IMR-90 (cell line): ENCODE data around the gene SMYD5. TPM values are rescaled to one million over a fixed set of nuclear protein-coding genes. Genes with fewer than 3 reads are reported as not detected.

Experiments used
- ATAC-seq: fragments of 200-7000 bp; cut with Tn5 transposase; 2 replicates; pipeline ENCODE4 v1.9.1; 2020; ENCODE audit warnings: low read depth, mild to moderate bottlenecking, moderate library complexity
- BruUV-seq: library from RNA; stranded (reverse); fragments of 400-500 nt; replicated peaks from 2 replicates; lab custom pipeline; 2021; lab: Mats Ljungman, UMichigan
- CTCF ChIA-PET: fragments of 300-600 bp; formaldehyde crosslinking; extraction: SDS; loops from one replicate; lab custom pipeline; 2021; ENCODE audit warnings: antibody characterized with exemption; lab: Yijun Ruan, JAX
- POLR2A ChIA-PET: fragments of 300-600 bp; sonication (Branson Sonifier 250); formaldehyde crosslinking; loops from one replicate; lab custom pipeline; 2022; ENCODE audit warnings: antibody characterized with exemption; ENCODE audit not compliant: unreplicated experiment; lab: Charles Lee
- DNase-seq: peaks from one replicate; pipeline ENCODE4 v3.0.0; 2013
- H2AFZ ChIP-seq: replicated peaks from 2 replicates; pipeline ENCODE3; 2013; ENCODE audit warnings: low read length, mild to moderate bottlenecking; ENCODE audit not compliant: poor library complexity
- H2AK5ac ChIP-seq: 2 replicates; pipeline ENCODE4 v1.6.1; 2013; ENCODE audit warnings: low read depth, low read length, inconsistent platforms
- H2AK9ac ChIP-seq: replicated peaks from 2 replicates; pipeline ENCODE3; 2013; ENCODE audit warnings: mild to moderate bottlenecking, low read depth, low read length, moderate library complexity; ENCODE audit not compliant: poor library complexity
- H2BK120ac ChIP-seq: 2 replicates; pipeline ENCODE4 v1.6.1; 2013; ENCODE audit warnings: low read depth, low read length, inconsistent platforms
- H2BK15ac ChIP-seq: 3 replicates; pipeline ENCODE4 v1.6.1; 2013; ENCODE audit warnings: low read depth, low read length, inconsistent platforms
- H2BK20ac ChIP-seq: 2 replicates; pipeline ENCODE4 v1.6.1; 2013; ENCODE audit warnings: low read depth, mild to moderate bottlenecking, inconsistent platforms, low read length, moderate library complexity
- H2BK5ac ChIP-seq: 2 replicates; pipeline ENCODE4 v1.6.1; 2013; ENCODE audit warnings: mild to moderate bottlenecking, low read depth, low read length, inconsistent platforms; ENCODE audit not compliant: poor library complexity, severe bottlenecking
- H3K14ac ChIP-seq: replicated peaks from 2 replicates; pipeline ENCODE4 v1.6.1; 2013; ENCODE audit warnings: low read depth, low read length, inconsistent platforms
- H3K18ac ChIP-seq: 2 replicates; pipeline ENCODE4 v1.6.1; 2013; ENCODE audit warnings: low read depth, low read length, control low read depth
- H3K23ac ChIP-seq: 2 replicates; pipeline ENCODE4 v1.6.1; 2013; ENCODE audit warnings: low read depth, low read length, inconsistent platforms
- H3K27ac ChIP-seq: 2 replicates; pipeline ENCODE4 v1.5.1; 2013; ENCODE audit warnings: mild to moderate bottlenecking, control low read depth, low read length; ENCODE audit not compliant: insufficient read depth
- H3K27me3 ChIP-seq: 2 replicates; pipeline ENCODE4 v1.6.1; 2013; ENCODE audit warnings: low read length; ENCODE audit not compliant: control insufficient read depth, insufficient read depth
- H3K36me3 ChIP-seq: 2 replicates; pipeline ENCODE4 v1.6.1; 2013; ENCODE audit warnings: low read length, mixed read lengths; ENCODE audit not compliant: control insufficient read depth, insufficient read depth
- H3K4ac ChIP-seq: 2 replicates; pipeline ENCODE4 v1.6.1; 2013; ENCODE audit warnings: low read depth, low read length, inconsistent platforms
- H3K4me1 ChIP-seq: 2 replicates; pipeline ENCODE4 v1.6.1; 2013; ENCODE audit warnings: low read length, mixed read lengths; ENCODE audit not compliant: control insufficient read depth, insufficient read depth
- H3K4me2 ChIP-seq: 2 replicates; pipeline ENCODE4 v1.6.1; 2013; ENCODE audit warnings: low read depth, mild to moderate bottlenecking, control low read depth, low read length, moderate library complexity
- H3K4me3 ChIP-seq: 2 replicates; pipeline ENCODE4 v1.5.1; 2013; ENCODE audit warnings: low read depth, mild to moderate bottlenecking, control low read depth, low read length, moderate library complexity; ENCODE audit not compliant: insufficient read depth
- H3K56ac ChIP-seq: 2 replicates; pipeline ENCODE4 v1.6.1; 2013; ENCODE audit warnings: low read length, inconsistent platforms; ENCODE audit not compliant: insufficient read depth; ENCODE audit errors: extremely low read depth
- H3K79me1 ChIP-seq, 2 experiments: 2 replicates each; pipeline ENCODE4 v1.6.1; 2013; ENCODE audit warnings: low read length in 2 of 2, inconsistent platforms in 1 of 2, low read depth in 1 of 2
- H3K9ac ChIP-seq: 2 replicates; pipeline ENCODE4 v1.6.1; 2013; ENCODE audit warnings: low read depth, low read length, control low read depth
- H3K9me1 ChIP-seq: 2 replicates; pipeline ENCODE4 v1.6.1; 2013; ENCODE audit warnings: low read length, inconsistent platforms; ENCODE audit not compliant: insufficient read depth
- H3K9me3 ChIP-seq: 2 replicates; pipeline ENCODE4 v1.6.1; 2013; ENCODE audit warnings: low read length; ENCODE audit not compliant: control insufficient read depth, insufficient read depth
- H4K20me1 ChIP-seq: 2 replicates; pipeline ENCODE4 v1.6.1; 2013; ENCODE audit warnings: low read length, inconsistent platforms; ENCODE audit not compliant: insufficient read depth
- H4K5ac ChIP-seq: 2 replicates; pipeline ENCODE4 v1.6.1; 2013; ENCODE audit warnings: mild to moderate bottlenecking, low read depth, low read length, control low read depth
- H4K8ac ChIP-seq, 2 experiments: 2 replicates each; pipeline ENCODE4 v1.6.1; 2013; ENCODE audit warnings: low read depth in 2 of 2, low read length in 2 of 2, control low read depth in 1 of 2, inconsistent platforms in 1 of 2
- H4K91ac ChIP-seq: 2 replicates; pipeline ENCODE4 v1.6.1; 2013; ENCODE audit warnings: low read depth, low read length, inconsistent platforms; ENCODE audit not compliant: insufficient read depth
- BHLHE40 ChIP-seq: fragments of 150-350 bp; IDR thresholded peaks from 2 replicates; pipeline ENCODE4 v1.6.1; 2016; ENCODE audit warnings: mild to moderate bottlenecking, low read depth, low read length
- CEBPB ChIP-seq: IDR thresholded peaks from 2 replicates; pipeline ENCODE4 v1.6.1; 2012; ENCODE audit warnings: low read depth, low read length, improper control_type of control experiment
- CHD1 ChIP-seq: IDR thresholded peaks from 2 replicates; pipeline ENCODE4 v1.6.1; 2012; ENCODE audit warnings: low read depth, low read length, improper control_type of control experiment
- ELK1 ChIP-seq: fragments of 150-350 bp; IDR thresholded peaks from 2 replicates; pipeline ENCODE4 v1.6.1; 2016; ENCODE audit warnings: low read depth, mild to moderate bottlenecking, low read length, moderate library complexity, borderline replicate concordance
- FOS ChIP-seq: fragments of 150-350 bp; IDR thresholded peaks from 2 replicates; pipeline ENCODE4 v1.6.1; 2016; ENCODE audit warnings: low read depth, low read length
- MAFK ChIP-seq: IDR thresholded peaks from 2 replicates; pipeline ENCODE4 v1.6.1; 2012; ENCODE audit warnings: low read depth, low read length, improper control_type of control experiment
- MAZ ChIP-seq: IDR thresholded peaks from 2 replicates; pipeline ENCODE4 v1.6.1; 2012; ENCODE audit warnings: low read depth, mild to moderate bottlenecking, low read length, improper control_type of control experiment, moderate library complexity, borderline replicate concordance
- MXI1 ChIP-seq: IDR thresholded peaks from 2 replicates; pipeline ENCODE4 v1.6.1; 2012; ENCODE audit warnings: low read depth, mild to moderate bottlenecking, low read length, moderate library complexity, borderline replicate concordance
- NFE2L2 ChIP-seq: fragments of 150-350 bp; IDR thresholded peaks from 2 replicates; pipeline ENCODE4 v1.6.1; 2016; ENCODE audit warnings: low read depth, mild to moderate bottlenecking, low read length
- POLR2A ChIP-seq: IDR thresholded peaks from 2 replicates; pipeline ENCODE4 v1.6.1; 2012; ENCODE audit warnings: mild to moderate bottlenecking, low read depth, low read length
- RAD21 ChIP-seq: IDR thresholded peaks from 2 replicates; pipeline ENCODE4 v1.6.1; 2012; ENCODE audit warnings: low read length, improper control_type of control experiment
- RCOR1 ChIP-seq: IDR thresholded peaks from 2 replicates; pipeline ENCODE4 v1.6.1; 2012; ENCODE audit warnings: mild to moderate bottlenecking, low read length, improper control_type of control experiment; ENCODE audit not compliant: insufficient replicate concordance
- RFX5 ChIP-seq: IDR thresholded peaks from 2 replicates; pipeline ENCODE4 v1.8.0; 2012; ENCODE audit warnings: low read depth, mild to moderate bottlenecking, low read length, moderate library complexity
- SMC3 ChIP-seq: fragments of 150-350 bp; IDR thresholded peaks from 2 replicates; pipeline ENCODE4 v1.6.1; 2016; ENCODE audit warnings: low read depth, mild to moderate bottlenecking, antibody characterized with exemption, low read length, moderate library complexity
- WGBS, 2 experiments: methylation state at CpG; one replicate each; pipeline versions ENCODE4 v1.1.5 to v1.1.7; 2013; ENCODE audit warnings: missing lambda C conversion rate in 2 of 2; ENCODE audit not compliant: insufficient read length in 1 of 2; ENCODE audit errors: extremely low coverage in 2 of 2; 5-methylcytosine and 5-hydroxymethylcytosine counted together
- dilution Hi-C: fragments of 300-500 bp; cut with HindIII; formaldehyde crosslinking; loops from one replicate; pipeline ENCODE4 v1.14.3; 2018; ENCODE audit warnings: low sequenced_read_pairs; ENCODE audit not compliant: unreplicated experiment
- in situ Hi-C: fragments of 300-500 bp; cut with MboI; formaldehyde crosslinking; loops from 3 replicates; pipeline ENCODE4 v1.14.3; 2019; ENCODE audit warnings: low sequenced_read_pairs, inconsistent platforms, mixed read lengths
- intact Hi-C: fragments of 100-400 bp; cut with micrococcal nuclease; formaldehyde crosslinking; loops from 2 replicates; pipeline ENCODE4 v1.10.0; 2022
- polyA plus RNA-seq, 3 experiments: library from polyadenylated mRNA; depleted of rRNA; stranded (reverse); fragments of >200 nt; gene quantifications; 2 replicates each; pipeline ENCODE4 v1.2.3, GENCODE V29; 2012; ENCODE audit warnings: low replicate concordance in 1 of 3
- total RNA-seq: library from RNA; depleted of rRNA; stranded (reverse); fragments of >200 nt; gene quantifications from 2 replicates; pipeline ENCODE4 v1.2.3, GENCODE V29; 2012
- TF ChIP-seq, protein P1 (sequence below): fragments of 150-350 bp; IDR thresholded peaks from 2 replicates; pipeline ENCODE4 v1.6.1; 2017; ENCODE audit warnings: mild to moderate bottlenecking, antibody characterized with exemption, low read length, low read depth
- TF ChIP-seq, protein P2 (sequence below): conservative IDR thresholded peaks from 2 replicates; pipeline ENCODE4 v1.5.1; 2012; ENCODE audit warnings: mild to moderate bottlenecking, low read depth, low read length, improper control_type of control experiment

SMYD5 gene
- total and polyA plus RNA-seq, 2 of the 4 experiments (the other 2 are of a cell fraction) = 17.8 to 19.7 TPM

DNA sequence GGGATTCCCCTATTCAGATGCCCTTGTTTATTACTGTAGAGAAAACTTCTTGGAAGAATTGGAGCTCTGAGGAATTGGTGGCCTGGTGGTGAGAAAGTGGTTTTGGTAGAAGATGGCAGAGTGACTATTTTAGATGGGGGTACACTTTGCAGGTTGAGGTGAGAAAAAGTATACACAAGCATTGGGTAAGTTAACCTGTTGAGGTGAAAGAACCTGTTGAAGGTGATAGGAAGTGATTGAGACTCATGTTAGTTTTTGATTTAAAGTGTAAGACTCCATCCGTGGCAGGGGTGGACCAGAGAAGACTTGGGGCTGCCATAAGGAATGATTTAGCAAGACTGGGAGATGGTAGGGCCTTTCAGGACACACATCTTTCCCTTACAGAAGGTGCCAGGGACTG lies 23.1 kb downstream of the SMYD5 start:
- DNase-seq (no peak), ATAC-seq (no peak)
- H2BK20ac ChIP-seq = no peak overlapping the region
- no peak overlapping the region for H2BK120ac ChIP-seq
- H2BK5ac ChIP-seq = no peak overlapping the region
- no peaks in the 10 kb centered on the region for H3K27me3 ChIP-seq
- POLR2A ChIA-PET = no interaction called here
- H3K23ac ChIP-seq = no peak overlapping the region
- H2AFZ ChIP-seq = no peak overlapping the region
- CTCF ChIA-PET = no interaction called here
- H4K5ac ChIP-seq = no peak overlapping the region
- in situ Hi-C loops (no loop called here), dilution Hi-C loops (no loop called here), intact Hi-C loops (no loop called here)
- no peak overlapping the region for H4K91ac ChIP-seq
- H4K8ac ChIP-seq = no peak overlapping the region
- H2AK9ac ChIP-seq = no peak overlapping the region
- no peak overlapping the region for H3K9ac ChIP-seq
- H3K4me2 ChIP-seq = no peak overlapping the region
- no peak overlapping the region for H3K4ac ChIP-seq
- no peaks in the 10 kb centered on the region for H3K9me3 ChIP-seq
- H3K9me1 ChIP-seq = peaks cover 14% of the 10 kb centered on the region
- peaks cover 7% of the 10 kb centered on the region for H3K4me1 ChIP-seq
- no peak overlapping the region for H3K27ac ChIP-seq
- WGBS, 2 experiments = no CpG with 5 or more reads among the region's 1 CpG
- H3K18ac ChIP-seq = no peak overlapping the region
- peaks cover 14% of the 10 kb centered on the region for H3K36me3 ChIP-seq
- no peak overlapping the region for H2AK5ac ChIP-seq
- no TSS peak for BruUV-seq
- peaks cover 17 to 63% of the 10 kb centered on the region in 2 experiments for H3K79me1 ChIP-seq
- H3K4me3 ChIP-seq = no peak overlapping the region
- H2BK15ac ChIP-seq = no peak overlapping the region
- H4K20me1 ChIP-seq = peaks cover 63% of the 10 kb centered on the region
- no peak overlapping the region for H3K14ac ChIP-seq
- no peak for TF ChIP-seq RCOR1
- TF ChIP-seq BHLHE40 = no peak
- TF ChIP-seq CHD1 = no peak
- TF ChIP-seq RFX5 = no peak
- no peak for TF ChIP-seq NFE2L2
- no peak for TF ChIP-seq FOS
- TF ChIP-seq MAZ = no peak
- TF ChIP-seq MAFK = no peak
- TF ChIP-seq, protein P1, sequence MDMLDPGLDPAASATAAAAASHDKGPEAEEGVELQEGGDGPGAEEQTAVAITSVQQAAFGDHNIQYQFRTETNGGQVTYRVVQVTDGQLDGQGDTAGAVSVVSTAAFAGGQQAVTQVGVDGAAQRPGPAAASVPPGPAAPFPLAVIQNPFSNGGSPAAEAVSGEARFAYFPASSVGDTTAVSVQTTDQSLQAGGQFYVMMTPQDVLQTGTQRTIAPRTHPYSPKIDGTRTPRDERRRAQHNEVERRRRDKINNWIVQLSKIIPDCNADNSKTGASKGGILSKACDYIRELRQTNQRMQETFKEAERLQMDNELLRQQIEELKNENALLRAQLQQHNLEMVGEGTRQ = no peak
- no peak for TF ChIP-seq CEBPB
- TF ChIP-seq ELK1 = no peak
- no peak for TF ChIP-seq MXI1
- TF ChIP-seq SMC3 = no peak
- TF ChIP-seq POLR2A = no peak
- no peak for TF ChIP-seq RAD21
- TF ChIP-seq, protein P2, sequence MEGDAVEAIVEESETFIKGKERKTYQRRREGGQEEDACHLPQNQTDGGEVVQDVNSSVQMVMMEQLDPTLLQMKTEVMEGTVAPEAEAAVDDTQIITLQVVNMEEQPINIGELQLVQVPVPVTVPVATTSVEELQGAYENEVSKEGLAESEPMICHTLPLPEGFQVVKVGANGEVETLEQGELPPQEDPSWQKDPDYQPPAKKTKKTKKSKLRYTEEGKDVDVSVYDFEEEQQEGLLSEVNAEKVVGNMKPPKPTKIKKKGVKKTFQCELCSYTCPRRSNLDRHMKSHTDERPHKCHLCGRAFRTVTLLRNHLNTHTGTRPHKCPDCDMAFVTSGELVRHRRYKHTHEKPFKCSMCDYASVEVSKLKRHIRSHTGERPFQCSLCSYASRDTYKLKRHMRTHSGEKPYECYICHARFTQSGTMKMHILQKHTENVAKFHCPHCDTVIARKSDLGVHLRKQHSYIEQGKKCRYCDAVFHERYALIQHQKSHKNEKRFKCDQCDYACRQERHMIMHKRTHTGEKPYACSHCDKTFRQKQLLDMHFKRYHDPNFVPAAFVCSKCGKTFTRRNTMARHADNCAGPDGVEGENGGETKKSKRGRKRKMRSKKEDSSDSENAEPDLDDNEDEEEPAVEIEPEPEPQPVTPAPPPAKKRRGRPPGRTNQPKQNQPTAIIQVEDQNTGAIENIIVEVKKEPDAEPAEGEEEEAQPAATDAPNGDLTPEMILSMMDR = no peak
- no peak overlapping the region for H3K56ac ChIP-seq
